Measurements from ENCODE around the gene PER2. TPM values are rescaled to one million over a fixed set of nuclear protein-coding genes. Genes with fewer than 3 reads are reported as not detected.
"Not testable (repeated sequence)": the region's sequence is repeated elsewhere in the genome, so short reads cannot be mapped to it uniquely, and the experiment has no call there.

Gene PER2
- total RNA-seq, 2 experiments from 2014 or later = 14.6 to 17.6 TPM

DNA sequence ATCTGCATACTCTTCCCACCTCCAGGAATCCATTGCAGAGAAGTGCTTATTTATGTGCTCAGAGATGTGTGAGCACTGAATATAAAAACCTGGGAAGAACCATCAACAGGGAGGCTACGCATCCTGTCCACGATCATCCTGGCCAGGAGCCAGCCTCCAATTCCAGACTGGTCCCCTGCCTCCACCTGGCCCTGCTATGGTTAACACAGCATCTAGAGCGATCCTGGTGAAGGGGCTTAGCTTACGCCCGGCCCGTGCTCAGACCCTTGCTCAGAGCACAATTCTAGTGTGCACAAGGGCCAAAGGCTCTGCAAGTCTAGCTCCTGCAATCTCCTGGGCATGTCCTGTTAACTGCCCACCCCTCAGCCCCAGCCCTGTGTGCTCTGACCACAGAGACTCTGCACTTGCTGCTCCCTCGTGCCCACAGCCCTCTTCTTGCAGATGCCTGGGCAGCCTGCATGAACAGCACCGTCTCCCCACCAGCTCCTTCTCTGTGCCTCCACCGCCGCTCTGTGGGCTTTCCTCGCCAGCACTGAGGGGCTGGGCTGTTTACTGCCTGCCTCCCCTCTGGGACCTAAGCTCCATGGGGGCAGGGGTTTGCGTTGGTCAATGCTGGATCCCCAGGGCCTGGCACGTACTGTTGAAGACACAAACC lies 6.5 kb downstream of the PER2 start:
- POLR2A ChIA-PET = no interaction called here
- CTCF ChIA-PET = interaction anchor here (1.8 kb wide), 1 partner anchor 19 kb away, joined by 5 read pairs; no protein-coding TSS in a partner anchor
- ATAC-seq (no peak), DNase-seq (no peak)
- no peaks in the 10 kb centered on the region for H3K27me3 Mint-ChIP-seq (ENCODE audit: low read depth)
- H3K4me1 Mint-ChIP-seq (ENCODE audit: low read depth) = peaks cover 22% of the 10 kb centered on the region
- no peaks in the 10 kb centered on the region for H3K36me3 Mint-ChIP-seq (ENCODE audit: low read depth)
- no peak overlapping the region for H3K4me3 Mint-ChIP-seq
- H3K9me3 Mint-ChIP-seq (ENCODE audit: insufficient read depth) = no peaks in the 10 kb centered on the region
- no peak overlapping the region for H3K27ac Mint-ChIP-seq

DNA sequence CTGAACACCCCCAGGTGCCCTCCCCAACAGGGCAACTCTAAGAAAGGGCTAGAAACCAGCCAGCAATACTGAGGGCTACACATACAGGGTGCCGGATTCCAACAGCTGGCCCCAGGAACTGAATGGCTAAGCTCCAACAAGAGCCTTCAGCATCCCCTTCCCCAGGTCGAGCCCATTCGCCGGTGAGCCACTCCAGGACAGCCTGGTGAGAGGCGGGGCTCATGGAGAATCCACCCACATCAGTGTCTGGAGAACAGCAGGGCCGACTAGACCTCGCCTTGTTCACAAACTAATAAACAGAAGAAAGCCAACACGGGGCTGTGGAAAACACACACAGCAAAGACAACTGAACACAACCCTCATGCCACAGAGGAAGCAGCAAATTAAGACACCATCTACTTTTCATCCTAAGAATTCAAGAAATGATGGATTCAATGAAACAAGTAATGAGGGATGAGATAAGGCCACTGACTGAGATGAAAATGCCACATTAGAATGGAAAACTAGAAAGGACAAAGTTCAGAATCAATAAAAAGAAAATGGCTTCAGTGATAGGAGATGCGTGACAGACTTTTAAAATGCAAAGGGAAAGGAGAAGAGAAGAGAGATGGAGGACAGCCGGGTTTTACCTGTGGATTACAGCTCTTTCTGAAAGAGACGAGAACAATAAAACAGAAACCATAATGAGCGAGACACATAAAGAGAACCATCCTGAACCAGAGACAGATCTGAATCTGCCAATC lies 8.2 kb downstream of the PER2 start:
- POLR2A ChIA-PET = no interaction called here
- Mint-ChIP-seq H3K9me3 (ENCODE audit: insufficient read depth) (no peaks in the 10 kb centered on the region), H3K4me1 (ENCODE audit: low read depth) (peaks cover 10% of the 10 kb centered on the region), H3K4me3 (no peak overlapping the region), H3K27me3 (ENCODE audit: low read depth) (no peaks in the 10 kb centered on the region), H3K36me3 (ENCODE audit: low read depth) (peaks cover 6% of the 10 kb centered on the region), H3K27ac (no peak overlapping the region)
- CTCF ChIA-PET = interaction anchor here (1.8 kb wide), 1 partner anchor 17 kb away, joined by 5 read pairs; no protein-coding TSS in a partner anchor
- DNase-seq (no peak), ATAC-seq (no peak)

- H3K27me3 Mint-ChIP-seq (ENCODE audit: low read depth) = no peaks in the 10 kb centered on the region
- H3K36me3 Mint-ChIP-seq (ENCODE audit: low read depth) = peaks cover 14% of the 10 kb centered on the region
- no peak overlapping the region for H3K4me3 Mint-ChIP-seq
- ATAC-seq (no peak), DNase-seq (no peak)
- ChIA-PET CTCF (interaction anchor here (1.1 kb wide), 1 partner anchor 16 kb away, joined by 3 read pairs; no protein-coding TSS in a partner anchor), POLR2A (no interaction called here)
- H3K9me3 Mint-ChIP-seq (ENCODE audit: insufficient read depth) = no peaks in the 10 kb centered on the region
- H3K27ac Mint-ChIP-seq = no peak overlapping the region
- peaks cover 10% of the 10 kb centered on the region for H3K4me1 Mint-ChIP-seq (ENCODE audit: low read depth)
Measured at GRCh38 chr2:238279324-238279682, 9.1 kb downstream of the PER2 start.

GRCh38 chr2:238278626-238279323 lies 9.6 kb downstream of the PER2 start:
- ATAC-seq (no peak), DNase-seq (no peak)
- Mint-ChIP-seq H3K27me3 (ENCODE audit: low read depth) (no peaks in the 10 kb centered on the region), H3K4me1 (ENCODE audit: low read depth) (peaks cover 10% of the 10 kb centered on the region), H3K27ac (no peak overlapping the region), H3K9me3 (ENCODE audit: insufficient read depth) (no peaks in the 10 kb centered on the region), H3K36me3 (ENCODE audit: low read depth) (peaks cover 16% of the 10 kb centered on the region), H3K4me3 (no peak overlapping the region)
- ChIA-PET POLR2A (no interaction called here), CTCF (interaction anchor here (0.9 to 1.1 kb wide), 2 partner anchors 10 to 16 kb away, joined by 3 read pairs; no protein-coding TSS in a partner anchor)

DNA sequence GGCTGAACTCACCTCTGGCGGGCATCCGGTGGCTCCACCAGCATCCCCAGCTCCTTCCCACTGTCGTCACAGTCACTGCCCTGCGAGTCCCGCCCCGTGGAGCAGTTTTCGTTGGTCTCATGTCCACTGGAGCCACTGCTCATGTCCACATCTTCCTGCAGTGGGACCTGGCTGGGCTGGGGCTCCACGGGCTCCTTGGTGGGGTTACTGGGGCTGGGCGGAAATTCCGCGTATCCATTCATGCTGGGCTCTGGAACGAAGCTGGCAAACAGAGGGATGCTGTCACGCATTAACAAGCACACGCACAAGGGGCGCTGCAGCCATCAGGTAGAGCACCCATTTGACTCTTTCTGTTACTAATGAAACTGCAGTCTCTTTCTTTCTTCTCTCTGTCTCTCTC lies 10.7 kb downstream of the PER2 start:
- ChIA-PET CTCF (interaction anchor here (0.9 kb wide), 1 partner anchor 12 kb away, joined by 3 read pairs; no protein-coding TSS in a partner anchor), POLR2A (no interaction called here)
- no peak overlapping the region for H3K27ac Mint-ChIP-seq
- peaks cover 19% of the 10 kb centered on the region for H3K36me3 Mint-ChIP-seq (ENCODE audit: low read depth)
- ATAC-seq = no peak
- H3K4me3 Mint-ChIP-seq = no peak overlapping the region
- H3K27me3 Mint-ChIP-seq (ENCODE audit: low read depth) = no peaks in the 10 kb centered on the region
- no peaks in the 10 kb centered on the region for H3K9me3 Mint-ChIP-seq (ENCODE audit: insufficient read depth)
- DNase-seq = no peak
- H3K4me1 Mint-ChIP-seq (ENCODE audit: low read depth) = peaks cover 10% of the 10 kb centered on the region

DNA sequence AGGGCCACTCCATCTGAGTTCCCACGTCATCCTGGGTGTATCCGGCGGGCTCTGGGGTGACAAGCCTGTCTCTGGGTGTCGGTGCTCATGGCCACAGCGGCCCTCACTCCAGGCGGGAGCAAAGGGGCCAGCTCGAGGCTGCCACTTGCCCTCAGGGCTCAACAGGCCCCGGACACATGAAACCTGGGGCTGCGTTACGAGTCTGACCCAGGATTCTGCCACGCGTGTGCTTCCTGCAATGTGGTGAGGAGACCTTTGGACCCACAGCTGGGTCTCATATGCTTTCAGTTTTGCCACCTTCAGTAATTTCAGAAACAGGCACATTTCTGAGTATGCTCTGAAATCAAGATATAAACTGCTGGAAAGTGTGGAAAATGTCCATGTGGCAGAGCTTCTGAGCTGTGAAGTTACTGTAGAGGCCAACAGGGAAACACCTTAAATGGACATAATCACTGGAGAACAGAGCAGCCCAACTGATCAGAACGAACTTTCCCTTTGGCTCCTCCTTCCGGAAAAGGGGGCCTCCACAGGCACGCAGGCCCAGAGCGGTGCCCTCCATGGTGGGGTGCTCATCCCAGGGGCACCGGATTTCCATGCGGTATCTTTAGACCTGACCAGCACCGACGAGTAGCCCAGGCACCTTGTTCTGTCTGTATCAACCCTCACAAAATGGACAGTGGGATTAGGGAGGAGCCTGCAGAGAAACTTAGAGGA lies 14.1 kb downstream of the PER2 start:
- ChIA-PET CTCF (interaction anchor here (2.0 to 2.7 kb wide), 2 partner anchors 11 kb away, joined by 13 to 15 read pairs; no protein-coding TSS in a partner anchor), POLR2A (no interaction called here)
- peaks cover 27% of the 10 kb centered on the region for H3K36me3 Mint-ChIP-seq (ENCODE audit: low read depth)
- H3K27me3 Mint-ChIP-seq (ENCODE audit: low read depth) = no peaks in the 10 kb centered on the region
- no peak overlapping the region for H3K4me3 Mint-ChIP-seq
- H3K9me3 Mint-ChIP-seq (ENCODE audit: insufficient read depth) = no peaks in the 10 kb centered on the region
- H3K4me1 Mint-ChIP-seq (ENCODE audit: low read depth) = no peaks in the 10 kb centered on the region
- DNase-seq (no peak), ATAC-seq (no peak)
- no peak overlapping the region for H3K27ac Mint-ChIP-seq

GRCh38 chr2:238273433-238273832 lies 15.0 kb downstream of the PER2 start:
- POLR2A ChIA-PET; DNase-seq; H3K27me3 Mint-ChIP-seq (ENCODE audit: low read depth); ATAC-seq; H3K4me3 Mint-ChIP-seq; H3K4me1 Mint-ChIP-seq (ENCODE audit: low read depth); H3K27ac Mint-ChIP-seq; H3K9me3 Mint-ChIP-seq (ENCODE audit: insufficient read depth): not testable (repeated sequence)
- H3K36me3 Mint-ChIP-seq (ENCODE audit: low read depth) = peaks cover 27% of the 10 kb centered on the region
- CTCF ChIA-PET = interaction anchor here (2.7 kb wide), 1 partner anchor 10 kb away, joined by 13 read pairs; no protein-coding TSS in a partner anchor

- Mint-ChIP-seq H3K9me3 (ENCODE audit: insufficient read depth) (no peaks in the 10 kb centered on the region), H3K36me3 (ENCODE audit: low read depth) (peaks cover 34% of the 10 kb centered on the region), H3K4me3 (no peak overlapping the region), H3K4me1 (ENCODE audit: low read depth) (no peaks in the 10 kb centered on the region), H3K27me3 (ENCODE audit: low read depth) (no peaks in the 10 kb centered on the region), H3K27ac (no peak overlapping the region)
- ChIA-PET CTCF (interaction anchor here (2.7 kb wide), 1 partner anchor 8 kb away, joined by 13 read pairs; no protein-coding TSS in a partner anchor), POLR2A (interaction anchor here (0.7 kb wide), 1 partner anchor 9 kb away, joined by 3 read pairs; no protein-coding TSS in a partner anchor)
- ATAC-seq (no peak), DNase-seq (no peak)
Measured at GRCh38 chr2:238272156-238272555, 16.3 kb downstream of the PER2 start.

GRCh38 chr2:238271686-238272085 lies 16.7 kb downstream of the PER2 start:
- not testable (repeated sequence) for ATAC-seq; DNase-seq; H3K4me3 Mint-ChIP-seq; H3K27ac Mint-ChIP-seq; H3K9me3 Mint-ChIP-seq (ENCODE audit: insufficient read depth); H3K4me1 Mint-ChIP-seq (ENCODE audit: low read depth); H3K27me3 Mint-ChIP-seq (ENCODE audit: low read depth)
- H3K36me3 Mint-ChIP-seq (ENCODE audit: low read depth) = peaks cover 35% of the 10 kb centered on the region
- ChIA-PET POLR2A (interaction anchor here (0.7 kb wide), 1 partner anchor 8 kb away, joined by 3 read pairs; no protein-coding TSS in a partner anchor), CTCF (interaction anchor here (2.7 kb wide), 1 partner anchor 8 kb away, joined by 13 read pairs; no protein-coding TSS in a partner anchor)

DNA sequence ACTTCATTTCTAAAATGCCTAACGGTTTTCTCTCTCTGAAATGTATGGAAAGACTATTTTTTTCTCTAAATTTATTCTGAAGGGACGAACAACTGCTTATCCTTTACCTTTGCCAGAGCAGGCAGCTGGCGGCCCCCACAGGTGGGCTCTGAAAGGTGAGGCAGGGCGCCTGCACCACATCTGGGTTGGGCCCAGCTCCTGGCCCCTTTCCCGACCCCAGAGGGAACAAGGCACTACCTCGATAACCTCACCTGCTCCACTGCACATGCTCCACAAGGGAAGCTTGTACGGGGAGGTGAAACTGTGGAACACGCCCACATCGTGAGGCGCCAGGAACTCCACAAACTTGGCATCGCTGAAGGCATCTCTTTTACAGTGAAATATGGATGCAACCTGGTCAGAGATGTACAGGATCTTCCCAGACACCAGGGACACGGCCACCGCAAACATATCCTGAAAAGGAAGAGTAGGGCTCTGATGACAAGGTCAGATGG lies 17.3 kb downstream of the PER2 start:
- Mint-ChIP-seq H3K4me1 (ENCODE audit: low read depth) (no peaks in the 10 kb centered on the region), H3K27ac (no peak overlapping the region), H3K4me3 (no peak overlapping the region), H3K36me3 (ENCODE audit: low read depth) (peaks cover 31% of the 10 kb centered on the region), H3K27me3 (ENCODE audit: low read depth) (no peaks in the 10 kb centered on the region), H3K9me3 (ENCODE audit: insufficient read depth) (no peaks in the 10 kb centered on the region)
- ATAC-seq (no peak), DNase-seq (no peak)
- POLR2A ChIA-PET = no interaction called here
- CTCF ChIA-PET = interaction anchor here (1.8 to 2.7 kb wide), 2 partner anchors 7 to 10 kb away, joined by 4 to 13 read pairs; no protein-coding TSS in a partner anchor

DNA sequence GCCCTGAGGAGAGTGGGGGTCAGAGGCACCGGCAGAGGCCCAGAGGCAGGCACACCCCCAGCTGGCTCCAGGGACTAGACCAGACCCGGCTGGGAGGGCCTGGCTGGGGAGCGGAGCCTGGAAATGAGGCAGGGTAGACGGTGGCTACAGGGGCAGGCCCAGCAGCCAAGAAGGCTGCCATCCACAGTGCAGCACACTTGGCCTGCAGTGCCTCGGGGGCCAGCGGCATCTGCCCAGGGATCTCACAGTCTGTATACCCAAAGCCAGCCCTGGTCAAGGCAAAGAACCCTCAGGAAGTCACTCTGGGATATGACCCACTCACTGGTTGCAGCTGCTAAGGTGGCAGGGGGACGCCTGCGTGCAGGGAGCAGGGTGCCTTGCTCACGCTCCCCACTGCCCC lies 17.8 kb downstream of the PER2 start:
- POLR2A ChIA-PET = no interaction called here
- DNase-seq = no peak
- H3K36me3 Mint-ChIP-seq (ENCODE audit: low read depth) = peaks cover 31% of the 10 kb centered on the region
- H3K27me3 Mint-ChIP-seq (ENCODE audit: low read depth) = no peaks in the 10 kb centered on the region
- no peak overlapping the region for H3K27ac Mint-ChIP-seq
- CTCF ChIA-PET = interaction anchor here (1.8 kb wide), 1 partner anchor 10 kb away, joined by 4 read pairs; no protein-coding TSS in a partner anchor
- no peak overlapping the region for H3K4me3 Mint-ChIP-seq
- ATAC-seq = no peak
- H3K9me3 Mint-ChIP-seq (ENCODE audit: insufficient read depth) = no peaks in the 10 kb centered on the region
- H3K4me1 Mint-ChIP-seq (ENCODE audit: low read depth) = no peaks in the 10 kb centered on the region

Data from activated CD8-positive, alpha-beta T cell treated with anti-CD3 and anti-CD28 coated beads, Interleukin-2, amount 10 ng/mL, durations not matched to agents 7 days and 5 days (primary cell).